Neural progenitor cell (in vitro differentiated cells): Measurements from ENCODE around the gene DAZL.

Experiments
- CTCF ChIP-seq: fragments of 200-600 bp; sonication (generic); IDR thresholded peaks from 2 replicates; pipeline ENCODE4 v1.5.1; 2017; ENCODE audit warnings: antibody characterized with exemption, mild to moderate bottlenecking
- EZH2 ChIP-seq: fragments of 200-600 bp; sonication (generic); IDR thresholded peaks from 2 replicates; pipeline ENCODE4 v1.6.1; 2017; ENCODE audit warnings: antibody characterized with exemption, mild to moderate bottlenecking, moderate library complexity
- EZH2phosphoT487 ChIP-seq: fragments of 200-600 bp; sonication (generic); IDR thresholded peaks from 2 replicates; pipeline ENCODE4 v1.6.1; 2017; ENCODE audit warnings: antibody characterized with exemption

- TF ChIP-seq CTCF: no peak
- no peak for TF ChIP-seq EZH2
- TF ChIP-seq EZH2phosphoT487: no peak
These were observed 2.5 kb upstream of the DAZL start for GRCh38 chr3:16607718-16608117.
